NB4 (cell line): ENCODE results near the gene LDLRAD4.

ENCODE experiments used
- DNase-seq: peaks from one replicate; pipeline ENCODE4 v3.0.0; 2010; ENCODE audit warnings: low read depth
- H3K4me3 ChIP-seq: one replicate; pipeline ENCODE4 v1.5.1; 2011; ENCODE audit warnings: mild to moderate bottlenecking, low read depth, low read length, moderate library complexity
- CTCF ChIP-seq: IDR thresholded peaks from one replicate; pipeline ENCODE4 v1.5.1; 2012; ENCODE audit warnings: low read depth, low read length
- MAX ChIP-seq: IDR thresholded peaks from 2 replicates; pipeline ENCODE4 v1.6.1; 2011; ENCODE audit warnings: low read depth, low read length
- MYC ChIP-seq: IDR thresholded peaks from 2 replicates; pipeline ENCODE4 v1.6.1; 2011; ENCODE audit warnings: low read depth, low read length
- POLR2A ChIP-seq: IDR thresholded peaks from 2 replicates; pipeline ENCODE4 v1.6.1; 2011; ENCODE audit warnings: mild to moderate bottlenecking; ENCODE audit not compliant: insufficient read length; ENCODE audit errors: extremely low read depth

Gene LDLRAD4

GRCh38 chr18:13253786-13254688, 35.5 kb downstream of the LDLRAD4 start:
- no peak for DNase-seq
- TF ChIP-seq MAX, result no peak
- no peak overlapping the region for H3K4me3 ChIP-seq

GRCh38 chr18:13254971-13255927, 36.7 kb downstream of the LDLRAD4 start:
- TF ChIP-seq MAX (no peak), CTCF (no peak), POLR2A (no peak), MYC (no peak)
- no peak for DNase-seq
- no peak overlapping the region for H3K4me3 ChIP-seq

GRCh38 chr18:13256444-13257305, 38.1 kb downstream of the LDLRAD4 start:
- no peak overlapping the region for H3K4me3 ChIP-seq
- TF ChIP-seq MAX, result no peak
- TF ChIP-seq POLR2A, result no peak
- TF ChIP-seq MYC, result no peak
- no peak for TF ChIP-seq CTCF
- DNase-seq, result no peak

DNA sequence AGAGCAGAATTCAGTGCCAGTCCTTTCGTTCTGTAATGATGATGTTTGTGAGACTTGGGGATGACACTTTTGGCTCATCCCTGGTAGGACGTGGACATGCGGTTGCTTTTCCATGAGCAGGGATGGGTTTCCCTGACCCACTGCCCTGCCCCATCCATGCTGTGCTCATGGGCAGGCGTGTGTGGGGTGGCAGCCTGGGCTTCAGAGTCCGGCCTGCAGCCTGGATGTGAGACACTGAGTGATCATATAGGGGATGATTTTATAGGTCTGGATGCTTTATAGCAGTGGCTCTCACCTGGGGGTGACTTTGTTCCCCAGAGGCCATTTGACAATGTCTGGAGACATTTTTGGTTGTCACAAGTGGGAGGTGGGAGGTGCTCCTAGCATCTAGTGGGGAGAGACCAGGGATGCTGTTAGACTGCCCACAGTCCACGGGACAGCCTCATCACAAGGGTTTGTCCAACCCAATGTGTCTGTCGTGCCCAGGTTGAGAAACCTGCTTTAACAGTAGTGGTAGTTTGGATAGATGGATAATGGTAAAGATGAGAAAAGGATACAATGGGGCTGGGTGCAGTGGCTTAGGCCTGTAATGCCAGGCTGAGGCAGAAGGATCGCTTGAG, 38.9 kb downstream of the LDLRAD4 start:
- TF ChIP-seq CTCF (no peak), POLR2A (no peak), MAX (no peak), MYC (no peak)
- no peak for DNase-seq
- H3K4me3 ChIP-seq, result no peak overlapping the region

DNA sequence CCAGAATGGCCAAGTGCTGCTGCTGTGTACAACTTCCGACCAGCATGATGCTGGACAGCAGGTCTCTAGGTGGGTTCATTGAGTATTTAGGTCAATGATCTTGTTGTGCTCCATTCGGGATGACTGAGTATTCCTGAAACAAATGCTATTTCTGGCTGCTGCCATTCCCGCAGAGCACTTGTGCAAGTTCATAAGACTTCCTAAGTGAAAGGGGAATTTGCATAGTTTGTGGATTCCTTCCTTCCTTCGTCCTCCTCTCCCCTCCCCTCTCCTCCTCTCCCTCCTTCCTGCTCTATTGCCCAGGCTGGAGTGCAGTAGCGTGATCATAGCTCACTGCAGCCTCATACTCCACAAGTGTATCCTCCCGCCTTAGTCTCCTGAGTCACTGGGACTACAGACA, 40.4 kb downstream of the LDLRAD4 start:
- TF ChIP-seq MYC (no peak), POLR2A (no peak), MAX (no peak), CTCF (no peak)
- no peak overlapping the region for H3K4me3 ChIP-seq
- no peak for DNase-seq
